GM12801 (cell line): ENCODE measurements around the gene GLRA1.

Experiments
- CTCF ChIP-seq: IDR thresholded peaks from one replicate; pipeline ENCODE4 v1.5.1; 2011; ENCODE audit warnings: control low read depth; ENCODE audit not compliant: insufficient read length; ENCODE audit errors: extremely low read depth

The GLRA1 gene

GRCh38 chr5:151799407-151799806 lies 125.2 kb downstream of the GLRA1 start:
- no peak for TF ChIP-seq CTCF

GRCh38 chr5:151798674-151799073 lies 126.0 kb downstream of the GLRA1 start:
- TF ChIP-seq CTCF, result no peak

GRCh38 chr5:151795426-151795825 lies 129.2 kb downstream of the GLRA1 start:
- no peak for TF ChIP-seq CTCF

- TF ChIP-seq CTCF, result no peak
Measured at GRCh38 chr5:151793358-151793757, 131.3 kb downstream of the GLRA1 start.

- no peak for TF ChIP-seq CTCF
Measured at GRCh38 chr5:151787817-151788216, 136.8 kb downstream of the GLRA1 start.

- no peak for TF ChIP-seq CTCF
Measured at GRCh38 chr5:151786468-151786867, 138.2 kb downstream of the GLRA1 start.

- no peak for TF ChIP-seq CTCF
Measured at GRCh38 chr5:151784141-151784540, 140.5 kb downstream of the GLRA1 start.

- TF ChIP-seq CTCF, result no peak
Measured at GRCh38 chr5:151781201-151781600, 143.4 kb downstream of the GLRA1 start.
